Activated CD8-positive, alpha-beta memory T cell treated with anti-CD3 and anti-CD28 coated beads, Interleukin-2, amount 50 U/mL, for 48 hours (primary cell): ENCODE results near the gene APEX2.
"Not testable (repeated sequence)": the region's sequence is repeated elsewhere in the genome, so short reads cannot be mapped to it uniquely, and the experiment has no call there.

Source experiments
- DNase-seq: peaks from one replicate; pipeline ENCODE4 v3.0.0-alpha.2; 2020

The APEX2 gene

GRCh38 chrX:55014897-55015299 lies 14.7 kb downstream of the APEX2 start:
- DNase-seq: no peak

- DNase-seq: no peak
These were observed 26.0 kb downstream of the APEX2 start for GRCh38 chrX:55026143-55026542.

DNA sequence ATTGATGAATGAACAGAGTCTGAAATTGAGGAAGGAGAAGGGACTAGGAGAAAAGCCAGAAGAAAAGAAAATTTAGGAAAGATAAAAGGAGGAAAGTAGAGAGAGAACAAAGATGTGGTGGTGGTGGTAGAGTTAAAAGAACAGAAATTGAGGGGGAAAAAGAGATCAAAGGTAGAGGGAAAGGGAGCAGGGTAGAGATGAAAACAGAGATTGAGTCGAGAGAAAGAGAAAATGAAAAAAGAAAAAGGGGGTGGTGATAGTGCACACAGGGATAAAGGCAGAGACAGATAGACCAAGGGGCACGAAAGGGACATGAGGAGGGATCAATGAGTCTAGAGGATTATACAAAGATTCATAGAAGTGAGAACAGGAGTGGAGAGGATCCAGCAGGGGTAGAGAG lies 26.7 kb downstream of the APEX2 start:
- no peak for DNase-seq

DNA sequence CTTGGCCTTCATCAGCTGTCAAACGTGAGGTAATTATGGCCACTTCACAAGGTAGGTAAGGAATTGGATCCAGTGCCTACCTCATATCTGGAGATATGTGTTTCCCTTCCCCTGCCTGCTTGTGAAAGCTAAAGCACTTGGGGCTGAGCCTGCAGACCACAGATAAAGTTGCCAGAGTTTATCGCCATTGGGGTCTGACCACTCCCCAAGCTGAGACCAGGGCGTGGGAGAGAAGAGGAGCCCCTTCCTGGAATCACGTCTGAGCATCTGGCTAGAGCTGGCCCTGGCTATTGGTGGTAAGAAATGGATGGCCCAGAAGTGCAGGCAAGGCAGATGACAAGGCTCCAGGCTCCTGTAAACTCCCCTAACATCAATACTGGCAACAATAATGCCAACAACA lies 27.9 kb downstream of the APEX2 start:
- DNase-seq: no peak

DNA sequence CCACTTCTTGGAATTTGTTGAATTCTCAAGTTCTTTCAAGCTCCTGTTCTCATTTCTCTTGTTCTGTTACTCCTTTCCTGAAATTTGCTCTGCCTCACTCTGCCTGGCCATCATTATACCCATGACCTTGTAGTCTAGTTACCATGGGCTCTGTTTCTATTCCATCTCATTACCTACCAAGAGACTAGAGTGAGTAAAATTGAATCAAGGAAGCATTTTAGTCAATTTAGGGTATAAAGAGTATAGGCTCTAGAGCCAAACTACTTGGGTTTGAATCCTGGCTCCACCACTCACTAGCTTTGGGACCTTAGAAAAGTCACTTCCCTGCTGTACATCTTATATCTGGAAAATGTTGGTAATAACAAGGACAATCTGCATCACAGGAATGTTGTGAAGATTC lies 28.4 kb downstream of the APEX2 start:
- DNase-seq: no peak

DNA sequence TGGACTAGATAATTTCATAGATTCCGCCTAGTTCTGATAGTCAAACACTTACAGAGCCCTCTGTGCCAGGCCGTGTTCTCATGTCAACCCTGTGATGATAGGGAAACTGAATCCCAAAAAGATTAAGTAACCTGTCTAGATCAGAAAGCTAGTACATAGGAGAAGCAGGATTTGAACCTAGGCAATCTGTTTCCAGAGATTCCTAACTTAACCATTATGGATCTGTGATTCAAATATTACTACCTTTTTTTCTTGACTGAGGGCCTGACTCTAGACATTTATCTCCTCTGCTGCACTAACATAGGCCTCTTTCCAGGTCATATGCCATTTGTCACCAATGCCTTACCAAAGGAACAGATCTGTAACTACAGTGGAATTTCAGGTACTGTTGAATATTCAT lies 29.1 kb downstream of the APEX2 start:
- no peak for DNase-seq

DNA sequence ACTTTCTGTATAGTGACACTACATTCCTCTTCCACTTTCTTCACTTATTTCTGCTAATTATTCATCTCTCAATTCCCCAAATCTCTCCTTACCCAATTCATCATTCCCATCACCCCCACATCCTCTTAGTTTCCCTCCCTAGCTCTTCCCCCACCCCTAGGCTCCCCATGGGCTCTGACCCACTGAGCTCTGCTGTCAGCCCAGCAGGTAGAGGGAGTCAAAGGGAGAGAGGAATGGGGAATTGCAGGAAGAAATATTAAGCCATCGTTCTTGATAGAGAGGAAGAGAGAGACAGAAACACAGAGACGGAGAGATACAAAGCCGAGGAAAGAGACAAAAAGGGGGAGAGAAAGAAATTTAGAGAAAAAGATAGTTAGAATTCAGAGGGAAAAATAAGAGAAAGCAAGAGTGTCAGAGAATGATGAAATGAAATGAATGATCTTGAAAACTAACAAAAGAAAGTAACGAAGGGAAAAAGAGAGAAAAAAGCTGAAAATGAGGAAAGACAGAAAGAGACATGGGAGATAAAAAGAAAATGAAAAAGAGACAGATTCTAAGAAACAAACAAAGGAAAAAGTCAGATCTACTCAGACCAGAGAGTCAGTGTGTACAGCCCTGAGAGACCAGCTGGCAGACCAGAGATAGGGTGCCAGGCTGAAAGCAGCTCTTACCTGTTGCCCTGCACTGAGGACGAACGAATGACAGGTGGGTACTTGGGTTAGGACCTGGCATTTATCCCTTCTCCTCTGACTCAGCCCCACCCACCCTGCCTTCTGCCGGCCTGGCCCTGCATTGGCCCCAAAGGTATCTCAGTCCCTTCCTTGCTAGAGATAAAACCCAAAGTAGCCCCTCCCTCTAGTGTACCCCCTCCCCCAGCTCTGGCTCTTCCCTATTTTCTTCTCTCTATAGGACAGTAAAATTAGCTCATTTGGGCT lies 30.4 kb downstream of the APEX2 start, which contains the start of gene ALAS2:
Gene ALAS2, minus strand, starts transcription at position 707 of the 935 bp plus-strand sequence. CDS start 4,977 bp downstream, outside the sequence.
- no peak for DNase-seq

DNA sequence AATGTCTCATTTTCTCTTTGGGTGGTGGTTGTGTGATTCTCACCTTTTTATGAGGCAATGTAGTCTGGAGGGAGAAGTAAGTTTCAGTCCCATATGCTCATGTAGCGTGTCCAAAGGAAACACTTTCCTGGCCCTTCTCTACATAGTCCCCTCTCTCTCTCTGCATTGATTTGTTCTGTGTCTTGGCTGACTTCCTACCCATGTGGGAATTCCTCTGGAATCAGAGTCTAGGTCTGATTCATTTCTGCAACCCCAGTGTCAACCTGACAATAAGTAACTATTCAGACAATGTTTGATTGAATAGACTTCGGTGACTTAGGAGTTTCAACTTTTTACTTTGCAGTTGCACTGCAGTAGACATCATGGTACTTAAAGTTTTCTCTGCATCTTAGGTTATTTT lies 33.3 kb downstream of the APEX2 start:
- DNase-seq: no peak

GRCh38 chrX:55039471-55039870 lies 39.3 kb downstream of the APEX2 start:
- no peak for DNase-seq

DNA sequence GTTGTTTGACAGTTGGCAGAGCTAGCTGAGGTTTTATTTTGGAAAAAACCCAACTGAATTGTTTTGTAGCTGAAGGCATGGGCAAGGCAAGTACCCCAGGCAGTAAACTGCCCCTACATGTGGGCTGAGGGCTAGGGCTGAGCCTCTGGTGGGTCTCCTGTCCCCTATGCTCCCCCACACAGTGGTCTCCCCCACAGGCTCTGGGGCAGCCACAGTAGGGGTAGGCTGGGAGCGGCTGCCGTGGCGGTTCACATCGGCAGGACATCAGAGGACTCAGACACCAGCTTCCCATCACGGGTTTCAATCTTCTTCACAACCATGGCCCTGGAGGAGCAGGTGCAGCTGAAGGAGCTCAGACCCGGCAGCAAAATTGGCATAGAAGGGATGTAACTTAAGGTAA lies 41.4 kb downstream of the APEX2 start:
- DNase-seq: no peak

GRCh38 chrX:55050599-55050998 lies 50.4 kb downstream of the APEX2 start:
- DNase-seq: not testable (repeated sequence)

DNA sequence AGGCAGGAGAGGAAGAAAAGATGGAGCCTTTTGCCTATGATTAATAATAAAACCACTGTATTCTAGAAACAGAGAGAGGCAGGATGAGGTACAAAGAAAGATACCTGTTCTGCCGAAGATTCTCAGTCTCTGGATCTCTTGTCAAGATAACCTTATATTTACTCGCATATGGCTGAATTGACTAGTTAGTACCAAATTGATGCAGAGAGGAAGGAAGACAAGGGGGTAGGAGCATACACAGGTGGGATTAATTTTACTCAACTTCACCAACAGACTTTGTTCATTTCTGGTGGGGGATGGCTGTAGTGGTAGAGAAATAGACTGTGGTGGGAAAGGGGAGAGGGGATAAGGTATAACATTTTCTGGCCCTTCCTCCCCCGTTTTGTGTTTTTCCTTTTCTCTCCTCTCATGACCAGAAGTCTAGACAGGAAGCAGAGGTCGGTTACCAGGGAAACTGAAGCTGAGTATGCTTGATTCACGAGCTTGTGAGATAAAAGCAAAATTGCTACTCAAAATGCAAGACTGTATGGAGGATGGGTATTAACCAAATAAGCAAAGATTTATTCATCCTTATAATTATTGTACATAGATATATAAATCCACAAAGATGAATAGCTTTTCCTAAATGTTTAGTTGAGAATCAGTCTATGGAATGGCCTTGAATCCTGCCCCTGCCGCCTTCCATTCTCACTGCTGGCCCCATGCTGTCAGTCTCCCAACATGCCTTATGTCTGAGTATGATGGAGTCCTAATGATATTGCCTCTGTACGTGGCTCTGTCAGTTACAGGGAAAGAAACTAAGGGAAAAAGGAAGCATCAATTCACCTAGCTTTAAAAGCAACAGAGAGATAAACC lies 56.9 kb downstream of the APEX2 start:
- DNase-seq: no peak

DNA sequence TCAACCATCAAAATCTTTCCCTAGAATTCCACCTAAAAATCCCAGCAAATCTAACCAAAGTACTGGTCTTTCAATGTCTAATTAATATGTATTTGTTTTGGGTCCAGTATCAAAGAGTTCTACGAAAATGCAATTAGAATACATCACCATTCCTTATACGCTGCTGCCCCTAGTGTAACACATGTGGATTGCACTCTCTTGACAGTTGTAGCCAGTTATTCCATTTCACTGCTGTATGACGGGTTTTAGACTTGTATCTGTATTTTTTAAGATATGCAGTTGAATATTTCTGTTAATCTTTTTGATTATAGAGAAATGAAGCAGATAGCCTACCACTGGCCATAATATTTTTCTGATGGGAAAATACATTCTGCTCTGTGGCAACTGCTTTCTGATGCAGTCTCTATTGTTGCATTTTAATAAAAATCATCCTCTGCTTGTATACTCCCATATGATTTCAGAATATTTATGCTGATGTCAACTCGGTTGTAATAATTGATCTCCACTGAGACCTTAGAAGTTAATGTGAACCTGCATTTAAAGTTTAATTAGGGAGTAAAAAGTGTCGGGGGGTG lies 57.6 kb downstream of the APEX2 start:
- no peak for DNase-seq
